HL-60 (cell line): ENCODE measurements around the gene CDK5R1.

Experiments
- DNase-seq, 2 experiments: peaks; one replicate each; pipeline ENCODE4 v3.0.0-alpha.2; 2010 to 2020; ENCODE audit warnings: low read depth in 1 of 2, low spot score in 1 of 2
- H3K27ac ChIP-seq: fragments of 250-450 bp; sonication (Bioruptor Pico); replicated peaks from 2 replicates; pipeline ENCODE4 v1.5.1; 2020; ENCODE audit warnings: mild to moderate bottlenecking, moderate library complexity
- H3K27me3 ChIP-seq: fragments of 250-450 bp; sonication (Bioruptor Pico); 2 replicates; pipeline ENCODE4 v1.5.1; 2021; ENCODE audit warnings: mild to moderate bottlenecking, moderate library complexity; ENCODE audit not compliant: insufficient read depth, poor library complexity, severe bottlenecking
- H3K4me3 ChIP-seq: replicated peaks from 2 replicates; pipeline ENCODE4 v1.5.1; 2011; ENCODE audit warnings: mild to moderate bottlenecking, control low read depth, low read length; ENCODE audit not compliant: insufficient read depth
- CTCF ChIP-seq: IDR thresholded peaks from one replicate; pipeline ENCODE4 v1.5.1; 2011; ENCODE audit warnings: low read length, control low read depth, inconsistent platforms; ENCODE audit not compliant: insufficient read depth
- GABPA ChIP-seq: IDR thresholded peaks from 2 replicates; pipeline ENCODE4 v1.6.1; 2012; ENCODE audit warnings: low read depth
- POLR2AphosphoS5 ChIP-seq: IDR thresholded peaks from 2 replicates; pipeline ENCODE4 v1.6.1; 2012; ENCODE audit warnings: low read depth
- REST ChIP-seq: IDR thresholded peaks from 2 replicates; pipeline ENCODE4 v1.6.1; 2012; ENCODE audit warnings: low read depth; ENCODE audit not compliant: insufficient replicate concordance
- SPI1 ChIP-seq: IDR thresholded peaks from 2 replicates; pipeline ENCODE4 v1.6.1; 2012; ENCODE audit warnings: low read depth, mild to moderate bottlenecking, borderline replicate concordance

CDK5R1 gene

GRCh38 chr17:32520104-32520701 lies 33.4 kb downstream of the CDK5R1 start:
- Histone ChIP-seq H3K27me3 (peaks cover 34% of the 10 kb centered on the region), H3K4me3 (no peak overlapping the region), H3K27ac (no peak overlapping the region)
- TF ChIP-seq SPI1 (no peak), POLR2AphosphoS5 (no peak), CTCF (no peak), REST (no peak), GABPA (no peak)
- DNase-seq, result no peak

- H3K27ac ChIP-seq, result no peak overlapping the region
- DNase-seq, result no peak
- no peak for TF ChIP-seq SPI1
- TF ChIP-seq GABPA, result no peak
- TF ChIP-seq REST, result no peak
- no peak for TF ChIP-seq POLR2AphosphoS5
- no peak for TF ChIP-seq CTCF
- peaks cover 34% of the 10 kb centered on the region for H3K27me3 ChIP-seq
- no peak overlapping the region for H3K4me3 ChIP-seq
These were observed 34.1 kb downstream of the CDK5R1 start for GRCh38 chr17:32520737-32521404.

GRCh38 chr17:32523017-32523680 lies 36.4 kb downstream of the CDK5R1 start:
- DNase-seq, result no peak
- Histone ChIP-seq H3K27ac (no peak overlapping the region), H3K27me3 (peaks cover 36% of the 10 kb centered on the region), H3K4me3 (no peak overlapping the region)
- TF ChIP-seq POLR2AphosphoS5 (no peak), REST (no peak), CTCF (no peak), SPI1 (no peak), GABPA (no peak)
